Measurements from ENCODE around the gene KRTAP29-1. TPM values are rescaled to one million over a fixed set of nuclear protein-coding genes. Genes with fewer than 3 reads are reported as not detected.

The KRTAP29-1 gene
- total and polyA plus RNA-seq, 2 experiments from 2014 or later = not detected

DNA sequence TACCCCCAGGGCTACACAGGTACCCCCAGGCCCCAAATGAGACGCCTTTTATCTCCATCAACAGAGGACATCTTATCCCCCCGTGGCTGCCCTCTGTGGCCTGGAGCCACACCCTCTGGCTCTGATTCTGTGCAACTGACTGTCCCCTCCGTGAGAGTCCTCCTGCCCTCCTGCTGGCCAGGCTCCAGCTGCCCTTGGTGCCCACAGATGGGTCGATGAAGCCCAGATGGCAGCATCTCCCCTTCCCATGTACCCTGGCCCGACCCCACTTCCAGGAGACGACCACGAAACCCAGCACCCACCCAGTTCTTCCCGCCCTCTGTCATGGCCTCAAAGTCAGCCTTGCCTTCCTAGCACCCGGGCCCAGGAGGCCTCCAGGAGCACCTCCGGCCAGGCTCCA is 22.5 kb upstream of the KRTAP29-1 start:
- peaks cover 11% of the 10 kb centered on the region for H3K27me3 Mint-ChIP-seq (ENCODE audit: insufficient read depth, low read depth, poor library complexity)
- Histone ChIP-seq H3K9me2 (ENCODE audit: insufficient read depth) (no peaks in the 10 kb centered on the region), H3K79me2 (replicated peaks; ENCODE audit: insufficient read depth) (no peaks in the 10 kb centered on the region), H3K4me2 (no peak overlapping the region), H3K27me3 (ENCODE audit: insufficient read depth) (no peaks in the 10 kb centered on the region), H3K27ac (ENCODE audit: low read depth) (no peak overlapping the region), H4K20me1 (replicated peaks; ENCODE audit: insufficient read depth) (no peaks in the 10 kb centered on the region), H3K36me3 (ENCODE audit: insufficient read depth) (no peaks in the 10 kb centered on the region), H3F3A (replicated peaks; ENCODE audit: low read depth) (no peaks in the 10 kb centered on the region), H2AFZ (no peak overlapping the region), H3K4me1 (ENCODE audit: insufficient read depth) (no peaks in the 10 kb centered on the region), H3K4me3 (no peak overlapping the region)
- no peak overlapping the region for H3K27ac Mint-ChIP-seq
- ATAC-seq (no peak), DNase-seq (ENCODE audit: low spot score) (no peak)
- no peak overlapping the region for H3K4me3 Mint-ChIP-seq
- peaks cover 1% of the 10 kb centered on the region; the same call in 1 of the 3 replicates for H3K9me3 Mint-ChIP-seq
- no peaks in the 10 kb centered on the region for H3K36me3 Mint-ChIP-seq (ENCODE audit: low read depth)
- no peak for TF ChIP-seq EZH2phosphoT487 (IDR thresholded peaks at IDR 0.05; ENCODE audit: unreplicated experiment)
- TF ChIP-seq CREB1 (CRISPR knock-in tag; IDR thresholded peaks at IDR 0.05; ENCODE audit: low read depth) = no peak
- TF ChIP-seq POLR2AphosphoS5 (IDR thresholded peaks at IDR 0.05; ENCODE audit: low read depth) = no peak
- TF ChIP-seq NANOG (IDR thresholded peaks at IDR 0.05; ENCODE audit: borderline replicate concordance) = no peak
- no peak for TF ChIP-seq EZH2 (IDR thresholded peaks at IDR 0.05; ENCODE audit: low read depth, unreplicated experiment)
- no peak for TF ChIP-seq JUNB (IDR thresholded peaks at IDR 0.05; ENCODE audit: unreplicated experiment)
- no peaks in the 10 kb centered on the region; the same call in 2 of the 3 replicates for H3K4me1 Mint-ChIP-seq

DNA sequence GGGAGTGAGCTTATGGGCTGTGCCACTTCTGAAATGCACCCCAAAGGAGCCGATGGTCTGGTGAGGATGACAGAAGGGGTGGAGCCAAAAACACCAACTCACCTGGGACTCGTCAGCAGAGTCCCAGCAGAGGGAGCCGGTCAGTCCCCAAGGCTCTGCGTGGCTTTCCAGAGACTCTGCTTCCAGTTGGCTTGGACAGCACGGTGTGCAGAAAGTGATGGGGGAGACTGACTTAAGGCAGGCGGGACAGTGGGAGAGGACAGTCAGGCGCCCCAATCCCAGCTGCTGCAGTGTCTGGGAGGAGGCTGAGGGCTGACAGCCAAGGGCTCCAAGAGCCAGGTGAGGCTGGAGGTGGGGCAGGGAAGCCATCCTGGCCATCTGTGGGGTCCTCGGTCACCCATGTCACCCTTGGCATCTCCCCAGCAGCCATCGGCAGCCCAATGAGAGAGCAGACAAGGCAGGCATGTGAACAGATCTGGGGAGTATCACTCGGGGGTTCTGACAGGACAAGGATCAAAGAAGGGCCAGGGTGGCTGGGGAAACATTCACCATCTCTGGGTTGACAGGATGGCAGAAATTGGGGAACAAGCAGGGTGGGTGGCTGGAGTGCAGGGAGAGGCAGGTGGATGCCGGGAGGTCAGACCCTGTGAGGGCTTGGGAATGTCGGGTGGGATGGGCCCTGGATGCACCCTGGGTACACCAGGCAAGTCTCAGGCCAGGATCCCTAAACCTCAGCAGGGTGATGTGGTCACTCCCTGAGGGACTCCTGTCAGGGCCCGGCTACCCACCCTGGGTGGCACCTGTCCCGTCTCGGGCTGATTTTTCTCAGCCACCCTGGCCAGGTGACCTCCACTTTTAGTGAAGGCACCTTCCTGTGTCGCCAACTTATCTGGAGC is 21.8 kb upstream of the KRTAP29-1 start:
- Histone ChIP-seq H3K4me2 (no peak overlapping the region), H2AFZ (peak overlapping the region; percentile 47; the same call in 1 of the 2 replicates), H3K36me3 (ENCODE audit: insufficient read depth) (no peaks in the 10 kb centered on the region), H3F3A (replicated peaks; ENCODE audit: low read depth) (no peaks in the 10 kb centered on the region), H4K20me1 (replicated peaks; ENCODE audit: insufficient read depth) (no peaks in the 10 kb centered on the region), H3K9me2 (ENCODE audit: insufficient read depth) (no peaks in the 10 kb centered on the region), H3K27ac (ENCODE audit: low read depth) (no peak overlapping the region), H3K27me3 (ENCODE audit: insufficient read depth) (no peaks in the 10 kb centered on the region), H3K79me2 (replicated peaks; ENCODE audit: insufficient read depth) (no peaks in the 10 kb centered on the region), H3K4me3 (no peak overlapping the region), H3K4me1 (ENCODE audit: insufficient read depth) (no peaks in the 10 kb centered on the region)
- TF ChIP-seq CTCF (conservative IDR thresholded peaks at IDR 0.05; ENCODE audit: low read depth in 2 of 2) (peak; percentile 52 to 77), ZNF331 (CRISPR knock-in tag; IDR thresholded peaks at IDR 0.05; ENCODE audit: low read depth) (no peak), CREB1 (CRISPR knock-in tag; IDR thresholded peaks at IDR 0.05; ENCODE audit: low read depth) (0 out of 2 replicates have a peak, but pooled peaks have one; percentile 20)
- Mint-ChIP-seq H3K27me3 (ENCODE audit: insufficient read depth, low read depth, poor library complexity) (peaks cover 9% of the 10 kb centered on the region), H3K9me3 (peaks cover 8% of the 10 kb centered on the region; the same call in 1 of the 3 replicates), H3K27ac (no peak overlapping the region), H3K36me3 (ENCODE audit: low read depth) (peaks cover 6% of the 10 kb centered on the region; the same call in 1 of the 3 replicates), H3K4me3 (no peak overlapping the region), H3K4me1 (no peaks in the 10 kb centered on the region; the same call in 2 of the 3 replicates)
- peak; percentile 79 for DNase-seq (ENCODE audit: low spot score)
- peak; percentile 93 for ATAC-seq
